Measurements from ENCODE around the gene SOX11.
A peak's percentile ranks its signal among the peaks of the same experiment; 100 is the strongest.

SOX11 gene

DNA sequence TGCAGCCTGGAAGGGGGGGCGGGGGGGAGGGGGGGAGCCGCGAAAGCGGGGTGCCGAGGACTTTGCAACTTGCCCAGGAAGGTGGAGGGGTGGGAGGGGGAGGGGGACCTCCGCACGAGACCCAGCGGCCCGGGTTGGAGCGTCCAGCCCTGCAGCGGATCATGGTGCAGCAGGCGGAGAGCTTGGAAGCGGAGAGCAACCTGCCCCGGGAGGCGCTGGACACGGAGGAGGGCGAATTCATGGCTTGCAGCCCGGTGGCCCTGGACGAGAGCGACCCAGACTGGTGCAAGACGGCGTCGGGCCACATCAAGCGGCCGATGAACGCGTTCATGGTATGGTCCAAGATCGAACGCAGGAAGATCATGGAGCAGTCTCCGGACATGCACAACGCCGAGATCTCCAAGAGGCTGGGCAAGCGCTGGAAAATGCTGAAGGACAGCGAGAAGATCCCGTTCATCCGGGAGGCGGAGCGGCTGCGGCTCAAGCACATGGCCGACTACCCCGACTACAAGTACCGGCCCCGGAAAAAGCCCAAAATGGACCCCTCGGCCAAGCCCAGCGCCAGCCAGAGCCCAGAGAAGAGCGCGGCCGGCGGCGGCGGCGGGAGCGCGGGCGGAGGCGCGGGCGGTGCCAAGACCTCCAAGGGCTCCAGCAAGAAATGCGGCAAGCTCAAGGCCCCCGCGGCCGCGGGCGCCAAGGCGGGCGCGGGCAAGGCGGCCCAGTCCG lies 540 bp downstream of the SOX11 start:
- peak; percentile 40 for DNase-seq

DNA sequence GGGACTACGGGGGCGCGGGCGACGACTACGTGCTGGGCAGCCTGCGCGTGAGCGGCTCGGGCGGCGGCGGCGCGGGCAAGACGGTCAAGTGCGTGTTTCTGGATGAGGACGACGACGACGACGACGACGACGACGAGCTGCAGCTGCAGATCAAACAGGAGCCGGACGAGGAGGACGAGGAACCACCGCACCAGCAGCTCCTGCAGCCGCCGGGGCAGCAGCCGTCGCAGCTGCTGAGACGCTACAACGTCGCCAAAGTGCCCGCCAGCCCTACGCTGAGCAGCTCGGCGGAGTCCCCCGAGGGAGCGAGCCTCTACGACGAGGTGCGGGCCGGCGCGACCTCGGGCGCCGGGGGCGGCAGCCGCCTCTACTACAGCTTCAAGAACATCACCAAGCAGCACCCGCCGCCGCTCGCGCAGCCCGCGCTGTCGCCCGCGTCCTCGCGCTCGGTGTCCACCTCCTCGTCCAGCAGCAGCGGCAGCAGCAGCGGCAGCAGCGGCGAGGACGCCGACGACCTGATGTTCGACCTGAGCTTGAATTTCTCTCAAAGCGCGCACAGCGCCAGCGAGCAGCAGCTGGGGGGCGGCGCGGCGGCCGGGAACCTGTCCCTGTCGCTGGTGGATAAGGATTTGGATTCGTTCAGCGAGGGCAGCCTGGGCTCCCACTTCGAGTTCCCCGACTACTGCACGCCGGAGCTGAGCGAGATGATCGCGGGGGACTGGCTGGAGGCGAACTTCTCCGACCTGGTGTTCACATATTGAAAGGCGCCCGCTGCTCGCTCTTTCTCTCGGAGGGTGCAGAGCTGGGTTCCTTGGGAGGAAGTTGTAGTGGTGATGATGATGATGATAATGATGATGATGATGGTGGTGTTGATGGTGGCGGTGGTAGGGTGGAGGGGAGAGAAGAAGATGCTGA lies 1.4 kb downstream of the SOX11 start:
- peak; percentile 40 for DNase-seq

DNA sequence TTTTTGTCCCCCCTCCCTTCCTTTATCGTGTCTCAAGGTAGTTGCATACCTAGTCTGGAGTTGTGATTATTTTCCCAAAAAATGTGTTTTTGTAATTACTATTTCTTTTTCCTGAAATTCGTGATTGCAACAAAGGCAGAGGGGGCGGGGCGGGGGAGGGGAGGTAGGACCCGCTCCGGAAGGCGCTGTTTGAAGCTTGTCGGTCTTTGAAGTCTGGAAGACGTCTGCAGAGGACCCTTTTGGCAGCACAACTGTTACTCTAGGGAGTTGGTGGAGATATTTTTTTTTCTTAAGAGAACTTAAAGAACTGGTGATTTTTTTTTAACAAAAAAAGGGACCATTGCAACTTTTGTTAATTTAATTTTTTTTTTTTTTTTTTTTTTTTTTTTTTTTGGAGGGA lies 2.1 kb downstream of the SOX11 start:
- peak; percentile 18 for DNase-seq

DNA sequence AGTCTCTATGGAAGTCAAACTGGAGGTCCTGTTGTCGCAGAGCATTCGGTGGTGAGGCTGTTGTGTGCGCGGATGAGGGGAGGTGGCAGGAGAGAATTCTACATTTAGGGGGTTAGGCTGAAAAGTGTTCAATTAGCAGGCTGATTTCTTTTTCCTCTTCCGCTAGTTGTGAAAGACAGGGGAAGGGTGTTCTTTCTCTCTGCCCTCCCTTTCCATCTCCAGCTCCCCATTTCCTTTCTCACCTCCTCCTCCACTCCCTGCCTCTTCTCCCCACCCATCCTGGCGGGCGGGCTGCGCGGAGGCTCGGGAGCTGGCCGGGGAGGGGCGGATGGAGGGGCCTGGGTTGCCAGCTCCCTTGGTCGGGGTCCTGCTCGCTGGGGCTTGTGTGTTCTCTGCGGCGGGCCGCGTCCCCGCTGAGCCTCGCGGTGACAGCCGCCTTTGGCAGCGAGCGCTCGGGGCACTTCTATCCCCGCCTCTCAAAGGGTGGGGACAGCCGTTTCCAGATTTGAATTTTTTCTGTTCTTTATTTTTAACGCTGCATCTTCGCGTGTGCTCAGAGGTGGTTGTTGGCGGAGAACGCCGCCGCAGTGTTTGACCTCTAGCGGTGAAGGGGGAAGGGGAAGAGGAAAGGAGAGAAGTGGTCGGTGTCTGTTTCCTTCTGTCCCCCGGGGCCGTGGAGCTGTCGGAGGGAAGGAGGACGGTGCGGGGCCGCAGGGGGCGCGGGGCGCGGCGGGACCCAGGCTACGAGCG lies 3.6 kb downstream of the SOX11 start:
- DNase-seq, result peak; percentile 56

DNA sequence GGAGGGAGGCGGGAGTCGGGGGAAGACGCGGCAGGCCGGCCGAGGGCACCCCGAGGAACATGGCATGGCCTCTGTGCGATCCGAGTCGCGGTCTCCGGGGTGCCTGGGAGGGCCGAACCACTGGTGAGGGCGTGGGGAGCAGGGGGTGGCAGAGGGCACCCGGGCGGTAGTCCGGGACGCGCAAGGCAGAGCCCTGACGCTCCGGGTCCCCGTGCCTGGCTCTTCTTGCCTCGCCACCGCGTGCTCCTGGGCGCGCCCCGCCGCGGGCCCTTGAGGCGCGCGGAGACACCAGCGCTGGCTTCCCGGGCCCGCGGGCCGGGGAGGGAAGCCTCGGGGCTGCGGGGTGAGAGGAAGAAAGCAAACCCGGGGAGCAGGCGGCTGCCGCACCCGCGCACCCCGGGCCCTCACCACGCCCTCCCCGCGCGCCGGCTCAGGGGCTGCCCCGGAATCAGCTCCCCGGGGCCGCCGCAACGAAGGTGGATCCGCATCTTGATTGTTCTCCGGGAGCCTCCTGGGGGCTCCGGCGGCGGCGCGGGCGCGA lies 4.3 kb downstream of the SOX11 start:
- DNase-seq, result no peak

DNA sequence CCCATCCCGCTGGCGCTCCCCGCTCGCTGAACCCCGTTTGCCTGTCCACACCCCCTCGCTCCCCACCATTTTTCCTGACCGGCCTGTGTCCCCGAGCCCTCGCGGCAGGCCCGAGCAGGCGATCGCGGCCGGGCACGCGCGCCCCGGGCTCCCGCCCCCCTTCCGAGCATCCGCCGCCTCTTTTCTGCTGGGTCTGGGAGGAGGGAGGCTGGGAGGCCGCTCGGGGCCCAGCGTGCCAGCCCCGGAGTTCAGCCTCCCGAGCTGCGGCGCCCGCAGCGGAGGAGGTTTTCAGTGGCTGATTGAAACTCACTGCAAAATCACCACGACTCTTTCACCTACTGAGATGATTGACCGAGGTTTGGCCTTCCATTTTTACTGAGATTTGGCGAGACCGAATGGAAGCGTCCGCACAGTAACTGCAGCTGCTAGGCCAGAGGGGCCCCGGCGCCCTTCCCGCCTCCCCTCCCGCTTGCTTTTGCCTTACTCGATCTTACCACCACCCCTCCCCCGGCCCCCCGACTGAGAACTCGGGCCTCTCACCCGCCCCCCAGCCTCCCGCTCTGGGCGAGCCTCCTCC lies 4.8 kb downstream of the SOX11 start:
- DNase-seq, result peak; percentile 49

DNA sequence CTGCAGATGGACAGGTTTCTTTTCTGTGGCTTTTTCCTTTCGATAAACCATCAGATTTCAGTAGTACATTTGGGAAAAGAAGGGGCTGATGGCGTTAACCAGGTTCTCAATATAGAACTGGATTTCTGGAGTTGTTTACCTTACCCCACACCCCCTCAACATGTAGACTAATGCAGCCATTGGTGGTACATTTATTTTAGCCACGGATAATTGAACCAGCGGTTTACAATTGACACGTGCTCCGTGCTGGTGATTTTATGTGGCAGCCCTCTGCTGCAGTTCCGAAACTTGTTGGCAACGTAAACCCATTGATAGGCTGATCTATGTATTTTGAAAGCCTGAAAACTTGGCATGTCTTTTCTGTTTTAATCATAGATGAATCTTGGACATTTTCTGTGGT lies 5.4 kb downstream of the SOX11 start:
- DNase-seq, result peak; percentile 21

DNA sequence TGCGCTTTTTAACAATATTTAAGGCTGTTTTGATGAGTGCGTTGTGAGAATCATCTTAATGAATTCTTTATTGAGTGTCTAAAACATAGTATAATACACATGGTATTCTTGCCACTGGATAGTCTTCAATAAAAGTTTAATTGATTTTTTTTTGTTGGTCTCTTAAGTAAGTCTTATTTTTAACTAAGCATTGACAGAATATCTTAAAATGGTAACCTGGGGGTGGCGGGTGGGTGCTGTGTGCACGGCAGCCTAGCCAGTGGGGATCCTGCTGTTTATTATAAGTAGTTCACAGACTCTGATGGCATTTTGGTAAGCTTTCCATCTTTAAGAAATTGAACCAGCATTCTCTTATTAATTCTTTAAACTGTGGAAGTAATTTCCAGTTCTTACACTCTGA lies 6.0 kb downstream of the SOX11 start:
- no peak for DNase-seq

DNA sequence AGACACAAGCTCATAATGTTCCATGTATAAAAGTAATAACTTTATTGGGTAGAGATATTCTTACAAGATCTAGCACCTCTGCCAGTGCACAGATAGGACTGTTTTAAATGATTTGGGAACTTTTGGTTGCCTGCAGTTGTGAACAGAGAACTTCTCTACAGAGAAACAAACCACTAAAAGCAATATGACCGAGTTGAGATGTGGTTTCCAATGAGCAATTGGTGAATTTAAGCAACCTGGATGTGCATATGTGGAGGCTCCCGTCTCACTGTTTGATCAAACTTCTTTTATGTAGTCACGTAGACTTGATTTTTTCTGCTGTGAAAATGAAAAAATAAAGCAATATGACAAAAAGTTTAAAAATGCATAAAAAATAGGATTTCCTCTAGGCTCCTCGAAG lies 7.8 kb downstream of the SOX11 start:
- DNase-seq, result no peak

DNA sequence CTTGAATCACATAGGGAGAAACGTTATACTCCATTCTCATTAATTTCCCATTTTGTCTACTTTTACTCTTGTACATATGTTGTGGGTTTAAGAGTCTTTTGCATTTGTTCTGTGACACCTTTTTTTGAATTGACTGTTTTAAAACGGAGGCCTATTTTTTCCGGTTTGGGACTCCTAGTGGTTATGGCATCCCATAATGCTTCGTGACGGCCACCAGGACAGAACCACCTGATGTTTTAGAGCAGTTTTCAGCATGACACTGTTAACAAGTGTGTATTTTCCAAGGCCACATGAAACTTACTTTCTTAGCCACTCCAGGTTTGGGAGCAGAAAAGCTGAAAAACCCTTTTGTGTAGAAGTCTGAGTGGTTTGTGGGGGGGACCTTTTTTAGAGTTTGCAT lies 8.4 kb downstream of the SOX11 start:
- DNase-seq, result no peak

DNA sequence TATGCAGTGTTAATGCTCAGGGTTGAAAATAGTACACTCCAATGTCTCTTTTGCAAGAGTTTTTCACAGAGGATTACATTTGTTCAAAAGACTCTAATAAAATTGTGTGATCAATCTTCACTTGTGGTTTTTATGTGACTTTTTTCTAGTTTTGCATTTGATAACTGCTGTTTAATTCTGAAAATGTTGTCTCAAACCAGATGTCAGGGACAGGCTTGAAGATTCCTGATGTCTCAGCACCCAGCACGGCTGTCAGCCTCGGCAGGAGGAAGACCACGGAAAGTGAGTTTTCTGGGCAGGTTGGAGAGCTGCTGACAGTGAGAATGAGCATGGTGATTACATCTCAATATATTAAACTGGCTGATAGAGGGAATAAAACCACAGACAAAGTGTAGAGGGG lies 9.1 kb downstream of the SOX11 start:
- no peak for DNase-seq

DNA sequence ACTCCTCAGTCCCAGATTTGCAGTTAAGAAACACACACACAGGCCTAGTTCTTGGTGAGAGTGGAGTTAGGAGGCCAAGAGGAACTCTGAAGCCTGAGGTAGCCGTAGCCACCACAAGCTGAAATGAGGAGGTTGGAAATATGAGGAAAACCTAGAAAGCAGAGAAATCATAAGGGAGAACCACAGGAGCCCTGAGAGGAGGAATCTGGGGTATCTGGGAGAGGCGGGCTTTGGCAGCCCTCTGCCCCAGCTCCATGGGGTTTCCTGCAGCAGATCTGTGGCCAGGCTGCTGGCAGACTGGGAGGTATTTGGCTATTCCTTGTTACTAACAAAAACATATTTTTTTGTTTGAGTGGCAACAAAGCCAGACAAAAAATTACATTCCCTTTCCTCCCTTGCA lies 11.0 kb downstream of the SOX11 start:
- no peak for DNase-seq

DNA sequence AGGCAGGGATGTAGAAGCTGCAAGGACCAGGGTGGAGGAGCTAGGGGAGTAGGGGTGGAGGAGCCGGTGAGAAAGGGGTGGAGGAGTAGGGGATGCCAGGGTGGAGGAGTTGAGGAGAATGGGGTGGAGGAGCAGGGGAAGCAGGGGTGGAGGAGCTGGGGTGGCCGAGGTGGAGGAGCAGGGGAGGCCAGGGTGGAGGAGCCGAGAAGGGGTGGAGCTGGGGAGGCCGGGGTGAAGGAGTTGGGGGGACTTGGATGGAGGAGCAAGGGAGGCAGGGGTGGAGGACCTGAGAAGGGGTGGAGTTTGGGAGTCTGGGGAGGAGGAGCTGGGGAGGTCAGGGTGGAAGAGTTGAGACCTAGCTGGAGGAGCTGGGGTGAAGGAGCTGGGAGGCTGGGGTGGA lies 13.3 kb downstream of the SOX11 start:
- no peak for DNase-seq

DNA sequence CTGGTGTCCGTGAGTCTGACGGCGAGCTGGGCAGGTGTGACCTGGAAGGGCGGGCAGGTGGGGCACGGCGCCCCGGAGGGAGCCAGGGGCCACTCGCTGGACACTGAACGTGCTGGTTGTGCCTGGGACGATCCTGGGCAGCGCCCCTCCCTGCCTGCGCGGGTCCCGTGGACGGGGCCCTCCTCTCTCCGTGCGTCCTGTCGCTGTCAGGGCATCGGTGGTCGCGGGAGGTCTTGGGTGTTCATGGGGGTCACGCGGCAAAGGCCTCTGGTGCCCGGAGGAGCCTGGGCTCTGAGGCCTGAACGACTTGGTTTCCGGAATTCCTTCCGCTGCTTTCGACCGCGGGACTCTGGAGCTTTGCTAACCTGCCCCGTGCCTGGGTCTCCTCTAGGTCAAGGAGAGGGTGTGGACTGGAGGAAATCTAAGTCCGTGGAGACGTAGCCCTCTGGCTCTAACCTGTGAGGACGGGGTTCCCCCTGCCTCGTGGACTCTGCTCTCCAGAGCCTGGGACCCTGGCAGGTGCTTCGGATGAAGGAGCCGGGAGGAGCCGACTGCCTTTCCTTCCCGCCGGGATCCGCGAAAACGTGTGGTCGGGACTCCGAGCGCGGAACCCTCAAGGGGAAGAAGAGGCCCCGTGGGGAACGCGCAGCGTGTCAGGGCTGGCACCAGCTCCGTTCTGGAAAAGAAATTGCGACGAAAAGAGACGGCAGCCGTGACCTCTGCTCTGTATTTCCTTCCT lies 14.7 kb downstream of the SOX11 start:
- no peak for DNase-seq

DNA sequence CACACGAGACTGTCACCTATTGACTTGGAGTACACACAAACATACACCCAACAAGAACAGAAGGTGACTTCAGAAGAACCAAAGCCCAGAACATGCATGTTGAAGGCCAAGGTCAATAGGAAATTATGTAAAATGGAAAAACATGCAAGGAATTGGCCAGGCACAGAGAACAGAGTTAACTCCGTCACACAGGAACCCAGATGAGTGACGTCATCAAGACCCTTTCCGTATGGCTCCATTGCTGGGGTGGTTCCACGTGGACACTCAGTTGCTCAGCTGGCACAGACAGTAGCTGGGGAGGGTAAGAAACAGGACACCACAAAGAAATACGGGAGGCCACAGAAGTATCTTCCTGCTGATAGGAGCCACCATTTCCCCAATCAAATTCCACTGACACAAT lies 18.4 kb downstream of the SOX11 start:
- DNase-seq, result no peak

DNA sequence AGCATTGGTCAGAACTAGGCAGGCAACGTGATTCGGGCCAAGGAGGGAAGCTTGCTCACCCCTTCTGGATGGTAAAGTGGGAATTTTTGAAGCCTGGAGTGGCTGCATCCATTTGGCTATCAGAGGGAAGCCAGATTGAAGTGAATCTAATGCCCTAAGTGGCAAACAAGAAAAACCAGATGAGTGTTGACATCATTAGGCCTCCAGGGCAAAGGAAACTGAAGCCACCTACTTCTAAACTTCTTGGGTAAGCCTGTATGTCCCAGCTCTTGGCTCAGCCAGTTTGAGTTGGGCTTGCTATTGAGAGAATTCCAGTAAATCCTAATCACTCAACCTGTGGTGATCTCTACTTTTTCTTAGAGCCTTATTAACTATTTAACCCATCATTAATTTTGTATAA lies 20.9 kb downstream of the SOX11 start:
- DNase-seq, result no peak

DNA sequence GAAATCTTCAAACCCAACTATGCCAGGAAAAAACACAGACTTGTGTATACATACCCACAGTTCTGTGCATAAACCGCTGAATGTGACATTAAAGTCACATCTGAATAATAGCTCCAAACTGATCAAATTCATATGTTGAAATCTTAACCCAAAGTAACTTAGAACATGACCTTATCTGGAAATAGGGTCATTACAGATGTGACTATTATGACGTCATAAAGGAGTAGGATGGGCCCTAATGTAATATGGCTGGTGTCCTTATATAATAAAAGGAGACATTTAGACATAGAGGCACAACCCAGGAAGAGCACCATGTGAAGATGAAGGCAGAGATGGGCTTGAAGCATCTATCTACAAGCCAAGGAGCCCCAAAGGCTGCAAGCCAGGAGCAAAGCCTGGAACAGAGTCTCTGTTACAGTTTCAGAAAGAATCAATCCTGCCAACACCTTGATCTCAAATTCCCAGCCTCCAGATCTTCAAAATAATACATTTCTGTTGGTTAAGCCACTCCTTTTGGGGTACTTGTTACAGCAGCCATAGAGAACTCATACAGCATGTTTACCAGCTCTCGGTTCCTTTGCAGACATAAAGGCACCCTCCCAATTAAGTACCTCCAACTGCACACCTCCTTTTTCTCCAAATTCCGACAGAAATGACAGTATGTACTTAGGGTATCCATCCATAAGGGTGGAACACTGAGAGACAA lies 27.6 kb downstream of the SOX11 start:
- no peak for DNase-seq

DNA sequence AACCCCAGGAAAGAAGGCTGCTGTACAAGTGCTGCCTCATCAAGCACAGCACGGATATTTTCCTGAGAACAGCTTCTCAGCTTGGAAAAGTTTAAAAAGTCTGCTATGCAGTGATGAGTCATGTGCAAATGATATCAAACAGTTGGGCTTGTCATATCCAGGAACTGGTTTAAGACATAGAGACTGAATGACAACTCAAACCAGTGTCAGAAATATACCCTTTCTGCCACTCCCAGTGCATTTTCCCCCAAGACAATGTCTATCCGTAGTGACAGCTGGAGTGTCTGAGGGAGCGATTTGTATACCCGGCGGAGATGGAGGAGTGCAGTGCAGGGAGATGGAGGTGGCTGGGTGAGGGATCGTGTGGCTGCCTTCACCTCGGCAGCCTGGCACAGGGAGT lies 28.2 kb downstream of the SOX11 start:
- DNase-seq, result no peak

DNA sequence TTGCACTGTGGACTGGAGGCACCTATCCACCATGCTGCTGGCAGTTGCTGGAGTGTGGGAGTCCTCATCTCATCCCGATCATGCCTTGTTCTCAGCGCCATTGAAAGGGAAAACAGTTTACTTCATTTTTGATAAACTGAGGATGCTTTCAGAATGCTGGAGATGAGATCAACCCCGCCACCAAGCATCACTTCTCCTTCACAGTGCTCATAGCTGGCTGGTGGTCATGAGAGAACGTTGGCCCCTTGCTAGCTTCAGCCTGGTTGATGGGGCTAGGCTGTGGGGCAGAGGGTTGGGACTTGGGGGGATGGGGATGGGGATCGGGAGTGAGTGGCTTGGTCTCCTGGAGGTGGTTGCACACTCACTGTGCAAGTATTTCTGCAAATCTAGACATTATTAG lies 30.1 kb downstream of the SOX11 start:
- no peak for DNase-seq

DNA sequence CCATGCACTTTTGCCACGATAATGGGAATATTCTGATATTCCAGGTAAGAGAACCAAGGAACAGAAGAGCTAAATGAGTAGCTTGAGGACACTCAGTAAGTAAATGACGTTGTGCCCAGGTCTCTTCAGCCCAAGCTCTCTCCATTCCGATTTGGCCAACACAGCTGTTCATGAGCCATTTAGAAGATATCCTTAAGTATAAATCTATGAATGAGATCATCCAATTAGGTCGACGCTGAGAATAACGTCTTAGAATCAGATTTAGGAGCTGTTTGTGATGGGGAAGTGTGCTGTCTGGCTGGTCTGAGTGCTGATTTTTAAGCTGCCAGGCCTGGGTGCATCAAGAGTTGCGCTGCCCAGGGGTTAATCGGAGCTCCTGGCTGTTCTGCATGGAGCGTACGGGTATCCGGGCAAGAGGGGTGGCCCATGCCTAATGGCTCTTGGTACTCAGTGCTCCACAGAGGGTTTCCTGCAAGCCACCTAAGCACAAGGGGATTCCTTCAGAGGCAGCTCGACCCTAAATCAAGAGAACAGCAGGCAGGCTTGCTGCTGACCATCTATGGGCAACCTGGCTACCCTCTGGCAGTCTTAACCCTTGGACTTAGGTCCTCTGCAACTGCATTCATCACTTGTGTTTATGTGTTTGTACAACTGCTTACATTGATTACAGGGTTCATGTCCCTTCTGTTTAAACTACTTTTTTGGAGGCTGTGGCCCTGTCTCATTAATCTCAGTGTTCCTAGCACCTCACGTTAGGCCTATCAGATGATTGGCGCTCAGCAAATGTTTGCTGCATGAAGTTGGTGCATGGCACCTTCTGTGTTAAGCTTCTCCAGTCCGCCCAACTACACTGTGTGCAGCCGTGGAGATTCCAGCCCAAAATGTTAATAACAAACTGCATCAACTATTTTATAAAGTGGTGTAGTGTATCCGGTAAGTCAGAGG lies 31.9 kb downstream of the SOX11 start:
- DNase-seq, result no peak

Data from NCI-H1092 treated with DMSO at 0.1 percent for 48 hours (cell line).